SK-N-SH (cell line): Measurements from ENCODE around the gene HYAL1. TPM values are rescaled to one million over a fixed set of nuclear protein-coding genes. Genes with fewer than 3 reads are reported as not detected.

Experiments used
- CTCF ChIA-PET: fragments of 300-600, 350-600 bp; formaldehyde crosslinking; extraction: SDS; loops from one replicate; lab custom pipeline; 2021; lab: Yijun Ruan, JAX
- POLR2A ChIA-PET: fragments of 350-600 bp; sonication (Branson Sonifier 250); formaldehyde crosslinking; extraction: SDS; loops from one replicate; lab custom pipeline; 2020; ENCODE audit warnings: antibody characterized with exemption, inconsistent platforms; lab: Yijun Ruan, JAX
- DNase-seq: peaks from one replicate; pipeline ENCODE4 v3.0.0; 2012
- H2AFZ ChIP-seq: fragments of 200-600 bp; sonication (generic); 2 replicates; pipeline ENCODE4 v1.8.1; 2016; ENCODE audit warnings: antibody characterized with exemption, mild to moderate bottlenecking, low read depth
- H3F3A ChIP-seq: fragments of 200-600 bp; sonication (generic); replicated peaks from 2 replicates; pipeline ENCODE3; 2016; ENCODE audit warnings: antibody characterized with exemption, mild to moderate bottlenecking; ENCODE audit not compliant: insufficient read depth
- H3K27ac ChIP-seq, 2 experiments: fragments of 200-500 bp in 1 of 2; fragments of 200-600 bp in 1 of 2; sonication (Bioruptor generic) in 1 of 2; sonication (generic), shearing (Covaris generic) in 1 of 2; 2 replicates each; pipeline versions ENCODE4 v1.5.1 to v1.6.1; 2014 to 2016; ENCODE audit warnings: low read depth in 2 of 2, inconsistent platforms in 1 of 2, low read length in 1 of 2, mild to moderate bottlenecking in 1 of 2, mixed read lengths in 1 of 2
- H3K27me3 ChIP-seq: fragments of 200-600 bp; sonication (generic), shearing (Covaris generic); 2 replicates; pipeline ENCODE4 v1.6.1; 2016; ENCODE audit warnings: mixed run types; ENCODE audit not compliant: insufficient read depth
- H3K36me3 ChIP-seq, 2 experiments: fragments of 200-500 bp in 1 of 2; fragments of 200-600 bp in 1 of 2; sonication (Bioruptor generic) in 1 of 2; sonication (generic) in 1 of 2; replicated peaks in 1 of 2; 2 replicates each; pipeline versions ENCODE3 to v1.5.1; 2014 to 2016; ENCODE audit warnings: low read length in 1 of 2, mild to moderate bottlenecking in 1 of 2; ENCODE audit not compliant: insufficient read depth in 2 of 2, control insufficient read depth in 1 of 2
- H3K4me1 ChIP-seq, 2 experiments: fragments of 200-500 bp in 1 of 2; fragments of 200-600 bp in 1 of 2; sonication (Bioruptor generic) in 1 of 2; sonication (generic), shearing (Covaris generic) in 1 of 2; 2 replicates each; pipeline versions ENCODE4 v1.5.1 to v1.6.1; 2014 to 2016; ENCODE audit warnings: low read depth in 1 of 2, low read length in 1 of 2, mixed run types in 1 of 2; ENCODE audit not compliant: insufficient read depth in 2 of 2, control insufficient read depth in 1 of 2
- H3K4me2 ChIP-seq: fragments of 200-600 bp; sonication (generic), shearing (Covaris generic); 2 replicates; pipeline ENCODE4 v1.6.1; 2017; ENCODE audit warnings: mixed run types
- H3K4me3 ChIP-seq, 2 experiments: fragments of 200-500 bp in 1 of 2; fragments of 200-600 bp in 1 of 2; sonication (Bioruptor generic) in 1 of 2; sonication (generic), shearing (Covaris generic) in 1 of 2; 2 replicates each; pipeline versions ENCODE4 v1.5.1 to v1.8.1; 2014 to 2016; ENCODE audit warnings: low read depth in 2 of 2, inconsistent platforms in 1 of 2, low read length in 1 of 2, mild to moderate bottlenecking in 1 of 2, mixed read lengths in 1 of 2, moderate library complexity in 1 of 2
- H3K79me2 ChIP-seq: fragments of 200-600 bp; sonication (generic); 2 replicates; pipeline ENCODE4 v1.8.1; 2017; ENCODE audit warnings: mild to moderate bottlenecking; ENCODE audit not compliant: insufficient read depth
- H3K9ac ChIP-seq: fragments of 200-600 bp; sonication (generic); 2 replicates; pipeline ENCODE4 v1.6.1; 2017; ENCODE audit warnings: mixed run types
- H3K9me2 ChIP-seq: fragments of 200-600 bp; sonication (generic); 2 replicates; pipeline ENCODE4 v1.6.1; 2017; ENCODE audit warnings: mixed run types
- H3K9me3 ChIP-seq: fragments of 200-600 bp; sonication (generic); 2 replicates; pipeline ENCODE4 v1.6.1; 2017; ENCODE audit warnings: mixed run types, mild to moderate bottlenecking, moderate library complexity
- H4K20me1 ChIP-seq: fragments of 200-600 bp; sonication (generic); 2 replicates; pipeline ENCODE4 v1.6.1; 2017; ENCODE audit warnings: mild to moderate bottlenecking, mixed run types; ENCODE audit not compliant: insufficient read depth
- CHD2 ChIP-seq: fragments of 150-350 bp; IDR thresholded peaks from 2 replicates; pipeline ENCODE4 v1.6.1; 2018; ENCODE audit warnings: low read length; ENCODE audit not compliant: partially characterized antibody
- FOXJ3 ChIP-seq: sonication (generic); formaldehyde crosslinking; IDR thresholded peaks from 2 replicates; pipeline ENCODE4 v1.5.1; 2020; ENCODE audit warnings: mild to moderate bottlenecking, missing genetic modification reagents
- GABPA ChIP-seq: IDR thresholded peaks from 2 replicates; pipeline ENCODE4 v1.4.0; 2012; ENCODE audit warnings: low read depth, mild to moderate bottlenecking
- MEF2A ChIP-seq: IDR thresholded peaks from 2 replicates; pipeline ENCODE4 v1.4.0; 2012; ENCODE audit warnings: low read depth, borderline replicate concordance
- MXI1 ChIP-seq: IDR thresholded peaks from 2 replicates; pipeline ENCODE4 v1.6.1; 2012; ENCODE audit warnings: mild to moderate bottlenecking, low read depth, low read length, improper control_type of control experiment
- NFIC ChIP-seq: IDR thresholded peaks from 2 replicates; pipeline ENCODE4 v1.4.0; 2012; ENCODE audit warnings: borderline replicate concordance
- NRF1 ChIP-seq: IDR thresholded peaks from 2 replicates; pipeline ENCODE4 v1.6.1; 2012; ENCODE audit warnings: low read depth, mild to moderate bottlenecking, low read length
- POLR2AphosphoS5 ChIP-seq: IDR thresholded peaks from 2 replicates; pipeline ENCODE4 v1.6.1; 2012; ENCODE audit warnings: low read depth, low read length
- RCOR1 ChIP-seq: fragments of 150-350 bp; IDR thresholded peaks from 2 replicates; pipeline ENCODE4 v1.6.1; 2017; ENCODE audit warnings: antibody characterized with exemption, low read length
- RFX5 ChIP-seq: IDR thresholded peaks from 2 replicates; pipeline ENCODE4 v1.6.1; 2012; ENCODE audit warnings: mild to moderate bottlenecking, improper control_type of control experiment, low read length
- SMC3 ChIP-seq: IDR thresholded peaks from 2 replicates; pipeline ENCODE4 v1.6.1; 2012; ENCODE audit warnings: low read depth, low read length, improper control_type of control experiment
- TEAD4 ChIP-seq: IDR thresholded peaks from 2 replicates; pipeline ENCODE4 v1.4.0; 2012; ENCODE audit warnings: mild to moderate bottlenecking, borderline replicate concordance; ENCODE audit not compliant: insufficient read depth
- WGBS: methylation state at CpG from one replicate; pipeline ENCODE4 v1.1.6; 2017; ENCODE audit warnings: low lambda C conversion rate; 5-methylcytosine and 5-hydroxymethylcytosine counted together
- polyA plus RNA-seq, 3 experiments: library from polyadenylated mRNA; depleted of rRNA; stranded (reverse); fragments of >200 nt; gene quantifications; 2 replicates each; pipeline ENCODE4 v1.2.3, GENCODE V29; 2012
- TF ChIP-seq, protein P1 (sequence below): IDR thresholded peaks from 2 replicates; pipeline ENCODE4 v1.6.1; 2012; ENCODE audit warnings: mild to moderate bottlenecking, low read depth, low read length, moderate library complexity
- TF ChIP-seq, protein P2 (sequence below): IDR thresholded peaks from 2 replicates; pipeline ENCODE4; 2012
- TF ChIP-seq, protein P3 (sequence below): IDR thresholded peaks from 2 replicates; pipeline ENCODE4 v1.4.0; 2012; ENCODE audit warnings: low read depth
- TF ChIP-seq, protein P4 (sequence below): fragments of 200-600 bp; sonication (generic); IDR thresholded peaks from 2 replicates; pipeline ENCODE4 v1.6.1; 2017; ENCODE audit warnings: antibody characterized with exemption, mild to moderate bottlenecking, moderate library complexity
- TF ChIP-seq, protein P5 (sequence below): fragments of 150-350 bp; IDR thresholded peaks from 2 replicates; pipeline ENCODE4 v1.6.1; 2016; ENCODE audit warnings: mild to moderate bottlenecking, low read depth, low read length

The HYAL1 gene
- polyA plus RNA-seq, 1 of the 3 experiments (the other 2 are of a cell fraction): 0.30 TPM

DNA sequence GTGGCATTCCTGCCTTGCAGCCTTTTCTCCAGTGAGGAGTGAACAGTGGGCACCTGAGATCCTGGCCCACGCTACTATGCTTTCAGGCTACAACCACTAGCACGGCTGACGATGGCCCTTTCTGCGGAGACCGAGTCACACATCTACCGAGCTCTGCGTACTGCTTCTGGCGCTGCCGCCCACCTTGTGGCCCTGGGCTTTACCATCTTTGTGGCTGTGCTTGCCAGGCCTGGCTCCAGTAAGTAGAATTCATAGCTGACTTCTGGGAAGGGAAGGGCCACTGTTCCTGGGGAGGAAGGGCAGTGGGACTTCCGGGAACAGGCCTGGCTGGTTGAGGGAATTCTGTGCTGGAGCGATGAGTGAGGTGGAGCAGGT lies 47.9 kb upstream of the HYAL1 start:
- H3K79me2 ChIP-seq: peaks cover 67% of the 10 kb centered on the region
- H3K27me3 ChIP-seq: no peaks in the 10 kb centered on the region
- TF ChIP-seq NFIC: no peak
- no peak for TF ChIP-seq GABPA
- TF ChIP-seq, protein P1, sequence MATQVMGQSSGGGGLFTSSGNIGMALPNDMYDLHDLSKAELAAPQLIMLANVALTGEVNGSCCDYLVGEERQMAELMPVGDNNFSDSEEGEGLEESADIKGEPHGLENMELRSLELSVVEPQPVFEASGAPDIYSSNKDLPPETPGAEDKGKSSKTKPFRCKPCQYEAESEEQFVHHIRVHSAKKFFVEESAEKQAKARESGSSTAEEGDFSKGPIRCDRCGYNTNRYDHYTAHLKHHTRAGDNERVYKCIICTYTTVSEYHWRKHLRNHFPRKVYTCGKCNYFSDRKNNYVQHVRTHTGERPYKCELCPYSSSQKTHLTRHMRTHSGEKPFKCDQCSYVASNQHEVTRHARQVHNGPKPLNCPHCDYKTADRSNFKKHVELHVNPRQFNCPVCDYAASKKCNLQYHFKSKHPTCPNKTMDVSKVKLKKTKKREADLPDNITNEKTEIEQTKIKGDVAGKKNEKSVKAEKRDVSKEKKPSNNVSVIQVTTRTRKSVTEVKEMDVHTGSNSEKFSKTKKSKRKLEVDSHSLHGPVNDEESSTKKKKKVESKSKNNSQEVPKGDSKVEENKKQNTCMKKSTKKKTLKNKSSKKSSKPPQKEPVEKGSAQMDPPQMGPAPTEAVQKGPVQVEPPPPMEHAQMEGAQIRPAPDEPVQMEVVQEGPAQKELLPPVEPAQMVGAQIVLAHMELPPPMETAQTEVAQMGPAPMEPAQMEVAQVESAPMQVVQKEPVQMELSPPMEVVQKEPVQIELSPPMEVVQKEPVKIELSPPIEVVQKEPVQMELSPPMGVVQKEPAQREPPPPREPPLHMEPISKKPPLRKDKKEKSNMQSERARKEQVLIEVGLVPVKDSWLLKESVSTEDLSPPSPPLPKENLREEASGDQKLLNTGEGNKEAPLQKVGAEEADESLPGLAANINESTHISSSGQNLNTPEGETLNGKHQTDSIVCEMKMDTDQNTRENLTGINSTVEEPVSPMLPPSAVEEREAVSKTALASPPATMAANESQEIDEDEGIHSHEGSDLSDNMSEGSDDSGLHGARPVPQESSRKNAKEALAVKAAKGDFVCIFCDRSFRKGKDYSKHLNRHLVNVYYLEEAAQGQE: no peak
- no peak for TF ChIP-seq TEAD4
- H3K36me3 ChIP-seq: peaks cover 8 to 50% of the 10 kb centered on the region in 2 experiments
- POLR2A ChIA-PET: interaction anchor here (0.7 to 3.6 kb wide), 11 partner anchors 8 to 218 kb away, joined by 3 to 31 read pairs (median 8); partner anchors contain the start of genes HEMK1 and TMEM115
- WGBS: 26% methylated on average over 6 of the region's 11 CpGs
- CTCF ChIA-PET: interaction anchor here (1.1 to 6.0 kb wide), 5 partner anchors 30 to 264 kb away, joined by 3 to 45 read pairs (median 15); no protein-coding TSS in a partner anchor
- H3K9me3 ChIP-seq: no peaks in the 10 kb centered on the region
- peaks cover 36% of the 10 kb centered on the region for H4K20me1 ChIP-seq
- H3K4me3 ChIP-seq: peak overlapping the region; percentile 76 to 94
- H3K9ac ChIP-seq: peak overlapping the region; percentile 33; the same call in 1 of the 2 replicates
- H3K4me2 ChIP-seq: peak overlapping the region; percentile 98
- no peak for DNase-seq
- H3F3A ChIP-seq: peaks cover 11% of the 10 kb centered on the region
- no peaks in the 10 kb centered on the region for H3K9me2 ChIP-seq
- H2AFZ ChIP-seq: no peak overlapping the region
- H3K27ac ChIP-seq: peak overlapping the region; percentile 31 to 62; a peak in 3 of 4 replicates
- peaks cover 12 to 64% of the 10 kb centered on the region in 2 experiments; a peak in 2 of 4 replicates for H3K4me1 ChIP-seq

DNA sequence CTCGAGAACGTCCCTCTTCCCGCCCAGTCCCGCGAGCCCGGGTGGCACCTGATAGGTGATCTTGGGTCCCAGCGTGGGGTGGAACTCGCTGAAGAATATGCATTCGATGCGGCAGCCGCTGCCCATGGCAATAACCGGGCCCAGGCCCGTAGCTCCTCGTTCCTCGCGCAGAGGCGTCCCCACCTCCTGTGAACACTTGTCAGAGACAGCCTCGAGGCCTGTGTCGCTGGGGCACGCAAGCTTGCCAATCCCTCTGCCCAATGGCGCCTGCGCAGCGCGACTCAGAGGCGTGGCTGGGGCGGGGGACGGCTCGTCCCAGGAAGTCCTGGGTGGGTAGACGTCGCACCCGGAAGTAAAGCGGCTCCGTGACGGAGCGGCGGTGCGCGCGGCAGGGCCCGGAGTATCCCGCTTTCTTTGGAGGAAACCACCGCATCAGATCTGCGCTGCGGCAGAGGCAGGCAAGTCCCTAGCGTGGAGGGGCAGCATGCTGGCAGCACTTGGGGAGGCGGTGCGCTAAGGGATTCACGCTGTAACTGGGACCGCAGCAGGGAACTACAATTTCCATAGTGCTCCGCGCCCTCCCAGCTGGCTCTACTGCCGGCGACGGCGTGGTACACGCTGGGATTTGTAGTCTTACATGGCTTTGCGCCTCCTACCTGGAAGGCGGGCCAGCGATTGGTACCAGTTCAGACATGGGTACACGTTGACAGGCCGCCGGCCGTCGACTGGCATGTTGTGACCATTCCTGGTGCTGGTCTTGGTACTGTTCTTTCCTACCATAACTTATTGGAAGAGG lies 47.4 kb upstream of the HYAL1 start, which contains the start of the genes CYB561D2 and NPRL2:
Gene CYB561D2, plus strand, starts transcription at position 336 of the 796 bp plus-strand sequence. CDS start 572 bp downstream, outside the sequence.
Gene NPRL2, minus strand, starts transcription at position 249 of the 796 bp plus-strand sequence. Its CDS starts 123 bp downstream, at position 126.
- ChIA-PET CTCF (interaction anchor here (1.1 to 6.0 kb wide), 10 partner anchors 9 to 265 kb away, joined by 3 to 45 read pairs (median 28); partner anchors contain the start of gene RASSF1), POLR2A (interaction anchor here (0.7 to 3.6 kb wide), 21 partner anchors 9 to 261 kb away, joined by 3 to 31 read pairs (median 6); partner anchors contain the start of genes CISH, HEMK1, TMEM115 and TUSC2)
- H3K79me2 ChIP-seq: peaks cover 61% of the 10 kb centered on the region
- peak; percentile 88 for TF ChIP-seq NRF1
- TF ChIP-seq, protein P2, sequence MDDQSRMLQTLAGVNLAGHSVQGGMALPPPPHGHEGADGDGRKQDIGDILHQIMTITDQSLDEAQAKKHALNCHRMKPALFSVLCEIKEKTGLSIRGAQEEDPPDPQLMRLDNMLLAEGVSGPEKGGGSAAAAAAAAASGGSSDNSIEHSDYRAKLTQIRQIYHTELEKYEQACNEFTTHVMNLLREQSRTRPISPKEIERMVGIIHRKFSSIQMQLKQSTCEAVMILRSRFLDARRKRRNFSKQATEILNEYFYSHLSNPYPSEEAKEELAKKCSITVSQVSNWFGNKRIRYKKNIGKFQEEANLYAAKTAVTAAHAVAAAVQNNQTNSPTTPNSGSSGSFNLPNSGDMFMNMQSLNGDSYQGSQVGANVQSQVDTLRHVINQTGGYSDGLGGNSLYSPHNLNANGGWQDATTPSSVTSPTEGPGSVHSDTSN: no peak
- peak; percentile 23 for TF ChIP-seq FOXJ3 (CRISPR knock-in tag)
- TF ChIP-seq, protein P3, sequence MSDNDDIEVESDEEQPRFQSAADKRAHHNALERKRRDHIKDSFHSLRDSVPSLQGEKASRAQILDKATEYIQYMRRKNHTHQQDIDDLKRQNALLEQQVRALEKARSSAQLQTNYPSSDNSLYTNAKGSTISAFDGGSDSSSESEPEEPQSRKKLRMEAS: peak; percentile 97
- peak; percentile 95 for TF ChIP-seq CHD2
- TF ChIP-seq RFX5: no peak
- TF ChIP-seq MEF2A: no peak
- TF ChIP-seq, protein P4, sequence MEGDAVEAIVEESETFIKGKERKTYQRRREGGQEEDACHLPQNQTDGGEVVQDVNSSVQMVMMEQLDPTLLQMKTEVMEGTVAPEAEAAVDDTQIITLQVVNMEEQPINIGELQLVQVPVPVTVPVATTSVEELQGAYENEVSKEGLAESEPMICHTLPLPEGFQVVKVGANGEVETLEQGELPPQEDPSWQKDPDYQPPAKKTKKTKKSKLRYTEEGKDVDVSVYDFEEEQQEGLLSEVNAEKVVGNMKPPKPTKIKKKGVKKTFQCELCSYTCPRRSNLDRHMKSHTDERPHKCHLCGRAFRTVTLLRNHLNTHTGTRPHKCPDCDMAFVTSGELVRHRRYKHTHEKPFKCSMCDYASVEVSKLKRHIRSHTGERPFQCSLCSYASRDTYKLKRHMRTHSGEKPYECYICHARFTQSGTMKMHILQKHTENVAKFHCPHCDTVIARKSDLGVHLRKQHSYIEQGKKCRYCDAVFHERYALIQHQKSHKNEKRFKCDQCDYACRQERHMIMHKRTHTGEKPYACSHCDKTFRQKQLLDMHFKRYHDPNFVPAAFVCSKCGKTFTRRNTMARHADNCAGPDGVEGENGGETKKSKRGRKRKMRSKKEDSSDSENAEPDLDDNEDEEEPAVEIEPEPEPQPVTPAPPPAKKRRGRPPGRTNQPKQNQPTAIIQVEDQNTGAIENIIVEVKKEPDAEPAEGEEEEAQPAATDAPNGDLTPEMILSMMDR: no peak
- TF ChIP-seq, protein P5, sequence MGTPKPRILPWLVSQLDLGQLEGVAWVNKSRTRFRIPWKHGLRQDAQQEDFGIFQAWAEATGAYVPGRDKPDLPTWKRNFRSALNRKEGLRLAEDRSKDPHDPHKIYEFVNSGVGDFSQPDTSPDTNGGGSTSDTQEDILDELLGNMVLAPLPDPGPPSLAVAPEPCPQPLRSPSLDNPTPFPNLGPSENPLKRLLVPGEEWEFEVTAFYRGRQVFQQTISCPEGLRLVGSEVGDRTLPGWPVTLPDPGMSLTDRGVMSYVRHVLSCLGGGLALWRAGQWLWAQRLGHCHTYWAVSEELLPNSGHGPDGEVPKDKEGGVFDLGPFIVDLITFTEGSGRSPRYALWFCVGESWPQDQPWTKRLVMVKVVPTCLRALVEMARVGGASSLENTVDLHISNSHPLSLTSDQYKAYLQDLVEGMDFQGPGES: no peak
- TF ChIP-seq SMC3: no peak
- TF ChIP-seq RCOR1: 0 out of 2 replicates have a peak, but pooled peaks have one; percentile 22
- peak; percentile 86 for TF ChIP-seq GABPA
- TF ChIP-seq MXI1: peak; percentile 78
- TF ChIP-seq POLR2AphosphoS5: peak; percentile 72

More for the DNA sequence above, 47.4 kb upstream of the HYAL1 start, which contains the start of the genes CYB561D2 and NPRL2:
- Histone ChIP-seq H3K4me3 (peak within 1 kb of the TSS; percentile 76 to 94), H3K27ac (peak within 1 kb of the TSS; percentile 83 to 98), H3K36me3 (peaks cover 8 to 44% of the 10 kb centered on the region in 2 experiments), H3K4me1 (peaks cover 11 to 59% of the 10 kb centered on the region in 2 experiments; a peak in 2 of 4 replicates), H3K9me2 (no peaks in the 10 kb centered on the region), H3K9me3 (no peaks in the 10 kb centered on the region), H3K4me2 (peak within 1 kb of the TSS; percentile 98), H3K9ac (peak within 1 kb of the TSS; percentile 74), H3K27me3 (no peaks in the 10 kb centered on the region), H2AFZ (peak within 1 kb of the TSS; percentile 82), H4K20me1 (peaks cover 30% of the 10 kb centered on the region), H3F3A (peaks cover 11% of the 10 kb centered on the region)
- DNase-seq: peak; percentile 97
- 0% methylated on average over 35 of the region's 64 CpGs for WGBS
